ENCODE data around the gene GPC3. TPM values are rescaled to one million over a fixed set of nuclear protein-coding genes. Genes with fewer than 3 reads are reported as not detected.

GPC3 gene
- total RNA-seq, 1 donor from 2014 or later, result 15.5 TPM

DNA sequence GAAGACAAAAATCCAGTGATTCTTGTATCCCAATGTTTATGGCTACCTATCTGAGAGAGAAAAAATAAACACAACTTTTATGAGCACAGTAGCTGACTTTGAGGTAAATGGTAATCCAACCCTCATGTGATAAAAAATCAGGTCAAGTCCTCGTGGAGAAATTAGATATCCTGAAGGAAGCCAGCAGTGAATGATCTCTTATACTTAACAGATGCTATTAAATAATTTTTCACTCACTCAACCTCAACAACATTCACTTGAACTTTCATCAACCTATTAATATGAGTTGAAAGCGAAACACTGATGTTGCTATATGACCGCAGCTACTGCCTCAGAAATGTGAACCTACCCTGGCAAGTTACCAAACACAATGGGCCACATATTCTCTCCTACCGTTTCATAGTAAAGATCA lies 105.4 kb downstream of the GPC3 start:
- TF ChIP-seq POLR2AphosphoS5 (IDR thresholded peaks at IDR 0.05; ENCODE audit: insufficient read depth in 1 of 2, low read depth in 1 of 2) (no peak), POLR2A (IDR thresholded peaks at IDR 0.05) (no peak)
- TF ChIP-seq, protein P1, sequence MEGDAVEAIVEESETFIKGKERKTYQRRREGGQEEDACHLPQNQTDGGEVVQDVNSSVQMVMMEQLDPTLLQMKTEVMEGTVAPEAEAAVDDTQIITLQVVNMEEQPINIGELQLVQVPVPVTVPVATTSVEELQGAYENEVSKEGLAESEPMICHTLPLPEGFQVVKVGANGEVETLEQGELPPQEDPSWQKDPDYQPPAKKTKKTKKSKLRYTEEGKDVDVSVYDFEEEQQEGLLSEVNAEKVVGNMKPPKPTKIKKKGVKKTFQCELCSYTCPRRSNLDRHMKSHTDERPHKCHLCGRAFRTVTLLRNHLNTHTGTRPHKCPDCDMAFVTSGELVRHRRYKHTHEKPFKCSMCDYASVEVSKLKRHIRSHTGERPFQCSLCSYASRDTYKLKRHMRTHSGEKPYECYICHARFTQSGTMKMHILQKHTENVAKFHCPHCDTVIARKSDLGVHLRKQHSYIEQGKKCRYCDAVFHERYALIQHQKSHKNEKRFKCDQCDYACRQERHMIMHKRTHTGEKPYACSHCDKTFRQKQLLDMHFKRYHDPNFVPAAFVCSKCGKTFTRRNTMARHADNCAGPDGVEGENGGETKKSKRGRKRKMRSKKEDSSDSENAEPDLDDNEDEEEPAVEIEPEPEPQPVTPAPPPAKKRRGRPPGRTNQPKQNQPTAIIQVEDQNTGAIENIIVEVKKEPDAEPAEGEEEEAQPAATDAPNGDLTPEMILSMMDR (IDR thresholded peaks at IDR 0.05), result no peak
- H3K9me3 ChIP-seq, result no peaks in the 10 kb centered on the region
- DNase-seq (ENCODE audit: extremely low spot score in 2 of 2), result no peak
- H3K27me3 ChIP-seq, result no peaks in the 10 kb centered on the region
- no peak overlapping the region for H3K27ac ChIP-seq
- no peaks in the 10 kb centered on the region for H3K4me1 ChIP-seq
- intact Hi-C loops (cut with DNase I), result no loop called here
- no peaks in the 10 kb centered on the region for H3K36me3 ChIP-seq
- no peak overlapping the region for H3K4me3 ChIP-seq

DNA sequence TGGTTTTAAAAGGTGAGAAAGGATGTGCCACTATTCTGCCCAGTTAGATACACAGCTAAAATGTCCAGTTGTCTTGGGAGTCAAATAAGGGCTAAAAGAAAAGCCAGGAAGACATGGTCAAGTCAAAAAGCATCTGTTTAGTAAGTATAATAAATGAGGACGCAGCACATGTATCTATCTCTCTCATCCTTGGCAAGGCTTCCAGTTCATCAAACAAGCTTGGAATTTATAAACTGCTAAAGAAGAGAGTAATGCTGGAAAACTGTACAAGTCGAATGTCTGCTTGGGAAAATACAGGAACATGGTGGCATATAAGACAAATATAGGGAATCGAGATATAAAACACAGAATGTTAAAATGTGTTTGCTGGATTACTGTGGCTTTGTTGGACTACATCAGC lies 106.7 kb downstream of the GPC3 start:
- Histone ChIP-seq H3K36me3 (no peaks in the 10 kb centered on the region), H3K27me3 (no peaks in the 10 kb centered on the region), H3K4me3 (no peak overlapping the region), H3K9me3 (no peaks in the 10 kb centered on the region), H3K27ac (no peak overlapping the region), H3K4me1 (no peaks in the 10 kb centered on the region)
- TF ChIP-seq POLR2AphosphoS5 (IDR thresholded peaks at IDR 0.05; ENCODE audit: insufficient read depth in 1 of 2, low read depth in 1 of 2), result no peak
- no peak for TF ChIP-seq POLR2A (IDR thresholded peaks at IDR 0.05)
- TF ChIP-seq, protein P1 (IDR thresholded peaks at IDR 0.05), result no peak
- no peak for DNase-seq (ENCODE audit: extremely low spot score in 2 of 2)
- intact Hi-C loops (cut with DNase I), result no loop called here

DNA sequence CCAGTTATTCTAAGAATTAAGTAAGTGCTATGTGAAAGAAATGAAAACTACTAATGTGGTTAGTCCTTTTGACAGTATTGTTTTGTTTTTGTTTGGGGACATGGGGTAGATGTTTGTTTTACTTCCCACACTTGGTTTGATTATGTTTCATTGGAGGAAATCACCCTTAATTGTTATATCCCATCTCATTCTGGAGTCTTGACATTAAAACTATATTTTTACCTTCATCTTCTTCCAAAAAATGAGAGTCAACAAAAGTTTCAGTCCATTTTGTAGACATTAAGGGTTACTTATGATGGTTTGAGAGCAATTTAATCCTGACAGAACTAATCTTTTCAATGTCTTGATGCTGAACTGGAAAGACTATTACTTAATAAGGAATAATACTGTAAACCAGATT lies 108.7 kb downstream of the GPC3 start:
- no peak for DNase-seq (ENCODE audit: extremely low spot score in 2 of 2)
- H3K27ac ChIP-seq, result no peak overlapping the region
- TF ChIP-seq POLR2A (IDR thresholded peaks at IDR 0.05), result no peak
- TF ChIP-seq, protein P1 (IDR thresholded peaks at IDR 0.05), result no peak
- TF ChIP-seq POLR2AphosphoS5 (IDR thresholded peaks at IDR 0.05; ENCODE audit: insufficient read depth in 1 of 2, low read depth in 1 of 2), result no peak
- H3K27me3 ChIP-seq, result no peaks in the 10 kb centered on the region
- no peaks in the 10 kb centered on the region for H3K36me3 ChIP-seq
- no peak overlapping the region for H3K4me3 ChIP-seq
- intact Hi-C loops (cut with DNase I), result no loop called here
- no peaks in the 10 kb centered on the region for H3K4me1 ChIP-seq
- H3K9me3 ChIP-seq, result no peaks in the 10 kb centered on the region

DNA sequence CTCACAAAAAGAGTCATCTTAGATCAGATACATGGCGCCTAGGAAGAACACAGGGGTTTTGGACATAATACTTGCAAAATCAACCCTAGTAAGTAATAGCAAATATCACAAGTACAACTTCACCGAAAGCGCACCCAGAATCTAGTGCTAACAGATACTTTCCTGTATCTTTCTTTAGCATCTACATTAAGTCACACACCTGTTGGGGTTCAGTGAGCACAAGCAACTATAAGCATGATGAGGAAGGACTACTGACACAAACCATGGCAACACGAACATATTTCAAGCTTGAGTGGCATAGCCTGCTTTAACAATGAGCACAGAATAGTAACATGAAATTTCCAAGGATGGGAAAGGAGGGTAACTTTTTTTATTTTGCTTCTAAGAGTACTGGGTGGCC lies 116.1 kb downstream of the GPC3 start:
- DNase-seq (ENCODE audit: extremely low spot score in 2 of 2), result no peak
- Histone ChIP-seq H3K4me3 (no peak overlapping the region), H3K9me3 (no peaks in the 10 kb centered on the region), H3K4me1 (no peaks in the 10 kb centered on the region), H3K27me3 (no peaks in the 10 kb centered on the region), H3K36me3 (no peaks in the 10 kb centered on the region), H3K27ac (no peak overlapping the region)
- intact Hi-C loops (cut with DNase I), result no loop called here
- TF ChIP-seq POLR2AphosphoS5 (IDR thresholded peaks at IDR 0.05; ENCODE audit: insufficient read depth in 1 of 2, low read depth in 1 of 2) (no peak), POLR2A (IDR thresholded peaks at IDR 0.05) (no peak)
- TF ChIP-seq, protein P1 (IDR thresholded peaks at IDR 0.05), result no peak

DNA sequence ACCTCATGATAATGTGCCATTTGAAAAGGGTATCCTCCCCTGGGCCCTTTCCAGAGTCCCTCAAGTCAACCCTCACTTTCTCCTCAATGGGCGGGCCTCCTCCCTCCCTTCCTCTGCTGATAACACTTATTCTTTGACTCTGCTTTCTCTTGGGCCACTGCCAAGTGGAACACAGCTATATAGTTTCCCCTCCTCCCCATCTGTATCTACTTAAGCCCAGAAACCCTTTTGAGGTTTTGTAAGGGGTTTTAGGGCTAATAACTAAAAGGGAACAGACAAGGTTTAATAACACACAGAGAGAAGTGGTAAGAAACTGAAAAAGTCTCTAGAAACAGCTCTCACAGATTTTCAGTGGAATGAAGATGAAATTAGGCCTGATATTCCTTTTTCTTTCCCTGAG lies 116.7 kb downstream of the GPC3 start:
- H3K9me3 ChIP-seq, result no peaks in the 10 kb centered on the region
- no peak overlapping the region for H3K27ac ChIP-seq
- TF ChIP-seq POLR2A (IDR thresholded peaks at IDR 0.05) (no peak), POLR2AphosphoS5 (IDR thresholded peaks at IDR 0.05; ENCODE audit: insufficient read depth in 1 of 2, low read depth in 1 of 2) (no peak)
- no peak overlapping the region for H3K4me3 ChIP-seq
- H3K36me3 ChIP-seq, result no peaks in the 10 kb centered on the region
- no peaks in the 10 kb centered on the region for H3K27me3 ChIP-seq
- H3K4me1 ChIP-seq, result no peaks in the 10 kb centered on the region
- no peak for DNase-seq (ENCODE audit: extremely low spot score in 2 of 2)
- intact Hi-C loops (cut with DNase I), result no loop called here
